Chondrocyte (in vitro differentiated cells): ENCODE data around the gene ANKK1. TPM values are rescaled to one million over a fixed set of nuclear protein-coding genes. Genes with fewer than 3 reads are reported as not detected.

Experiments
- DNase-seq: peaks from one replicate; pipeline ENCODE4 v3.0.0; 2021; ENCODE audit warnings: mixed read lengths, low spot score
- H3K27ac Mint-ChIP-seq: one replicate; pipeline ENCODE4 v1.8.0; 2021; ENCODE audit warnings: mild to moderate bottlenecking, moderate library complexity, mixed read lengths; ENCODE audit not compliant: unreplicated experiment
- H3K27me3 Mint-ChIP-seq: 2 replicates; pipeline ENCODE4 v1.8.0; 2021; ENCODE audit warnings: low read depth, mixed read lengths
- H3K36me3 Mint-ChIP-seq: 2 replicates; pipeline ENCODE4 v1.8.0; 2021; ENCODE audit warnings: low read depth, mixed read lengths
- H3K4me1 Mint-ChIP-seq: 2 replicates; pipeline ENCODE4 v1.8.0; 2021; ENCODE audit warnings: low read depth, mild to moderate bottlenecking, mixed read lengths
- H3K4me3 Mint-ChIP-seq: one replicate; pipeline ENCODE4 v1.8.0; 2021; ENCODE audit warnings: mild to moderate bottlenecking, moderate library complexity, mixed read lengths; ENCODE audit not compliant: unreplicated experiment
- H3K9me3 Mint-ChIP-seq: 2 replicates; pipeline ENCODE4 v1.8.0; 2021; ENCODE audit warnings: low read depth, mixed read lengths
- total RNA-seq: library from RNA; stranded (reverse); gene quantifications from 3 replicates; pipeline ENCODE4 v1.2.1, GENCODE V29; 2021
- TF ChIP-seq, protein P1 (sequence below): fragments of 200-600 bp; sonication (generic); IDR thresholded peaks from 2 replicates; pipeline ENCODE4 v1.5.0; 2021; ENCODE audit warnings: antibody characterized with exemption, mild to moderate bottlenecking, moderate library complexity

Gene ANKK1
- total RNA-seq, 1 donor from 2014 or later = not detected

DNA sequence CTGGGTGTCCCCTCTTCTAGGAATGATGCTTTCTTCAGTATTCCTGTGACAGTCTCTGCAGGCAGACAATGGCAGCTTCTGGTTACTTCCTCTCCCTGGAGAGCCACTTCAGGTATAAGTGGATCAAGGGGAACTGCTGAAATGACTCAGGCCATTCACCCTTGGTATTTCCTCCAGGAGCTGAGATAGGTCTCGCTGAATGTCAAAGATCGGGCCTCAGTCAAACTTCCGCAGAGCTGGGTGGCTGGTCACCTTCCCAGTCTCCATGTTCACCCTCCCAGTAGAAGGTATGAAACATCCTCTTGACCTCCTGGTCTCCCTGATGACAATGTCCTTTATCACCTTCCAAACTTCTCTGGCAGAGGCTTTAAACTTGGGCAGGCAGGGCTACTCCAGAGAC lies 1.8 kb upstream of the ANKK1 start:
- Mint-ChIP-seq H3K9me3 (no peaks in the 10 kb centered on the region), H3K4me3 (no peak overlapping the region), H3K4me1 (peaks cover 6% of the 10 kb centered on the region), H3K27ac (no peak overlapping the region), H3K27me3 (peaks cover 3% of the 10 kb centered on the region), H3K36me3 (no peaks in the 10 kb centered on the region)
- TF ChIP-seq, protein P1, sequence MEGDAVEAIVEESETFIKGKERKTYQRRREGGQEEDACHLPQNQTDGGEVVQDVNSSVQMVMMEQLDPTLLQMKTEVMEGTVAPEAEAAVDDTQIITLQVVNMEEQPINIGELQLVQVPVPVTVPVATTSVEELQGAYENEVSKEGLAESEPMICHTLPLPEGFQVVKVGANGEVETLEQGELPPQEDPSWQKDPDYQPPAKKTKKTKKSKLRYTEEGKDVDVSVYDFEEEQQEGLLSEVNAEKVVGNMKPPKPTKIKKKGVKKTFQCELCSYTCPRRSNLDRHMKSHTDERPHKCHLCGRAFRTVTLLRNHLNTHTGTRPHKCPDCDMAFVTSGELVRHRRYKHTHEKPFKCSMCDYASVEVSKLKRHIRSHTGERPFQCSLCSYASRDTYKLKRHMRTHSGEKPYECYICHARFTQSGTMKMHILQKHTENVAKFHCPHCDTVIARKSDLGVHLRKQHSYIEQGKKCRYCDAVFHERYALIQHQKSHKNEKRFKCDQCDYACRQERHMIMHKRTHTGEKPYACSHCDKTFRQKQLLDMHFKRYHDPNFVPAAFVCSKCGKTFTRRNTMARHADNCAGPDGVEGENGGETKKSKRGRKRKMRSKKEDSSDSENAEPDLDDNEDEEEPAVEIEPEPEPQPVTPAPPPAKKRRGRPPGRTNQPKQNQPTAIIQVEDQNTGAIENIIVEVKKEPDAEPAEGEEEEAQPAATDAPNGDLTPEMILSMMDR = no peak
- DNase-seq = no peak

DNA sequence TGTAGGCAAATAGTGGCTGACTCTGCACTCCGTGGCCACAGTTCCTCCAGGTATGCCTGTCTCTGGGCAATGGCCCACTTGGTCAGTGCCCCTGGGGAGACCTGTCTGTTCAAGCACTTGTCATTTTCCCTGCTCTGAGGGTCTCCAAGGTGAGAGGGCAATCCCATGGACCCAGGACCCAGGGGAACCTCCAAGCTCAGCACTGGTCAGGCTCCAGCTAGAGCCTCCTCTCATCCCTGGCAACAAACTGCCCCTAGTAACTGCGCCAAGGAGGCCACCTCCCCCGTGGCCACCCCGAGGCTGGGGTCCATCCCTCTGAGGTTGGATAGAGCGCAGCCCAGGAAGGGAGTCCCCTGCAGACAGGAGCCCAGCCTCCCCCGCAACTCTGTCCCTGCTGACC lies 713 bp upstream of the ANKK1 start:
- no peak overlapping the region for H3K4me3 Mint-ChIP-seq
- TF ChIP-seq, protein P1 = no peak
- peaks cover 6% of the 10 kb centered on the region for H3K4me1 Mint-ChIP-seq
- no peaks in the 10 kb centered on the region for H3K36me3 Mint-ChIP-seq
- DNase-seq = no peak
- peaks cover 3% of the 10 kb centered on the region for H3K27me3 Mint-ChIP-seq
- H3K9me3 Mint-ChIP-seq = no peaks in the 10 kb centered on the region
- H3K27ac Mint-ChIP-seq = no peak overlapping the region

DNA sequence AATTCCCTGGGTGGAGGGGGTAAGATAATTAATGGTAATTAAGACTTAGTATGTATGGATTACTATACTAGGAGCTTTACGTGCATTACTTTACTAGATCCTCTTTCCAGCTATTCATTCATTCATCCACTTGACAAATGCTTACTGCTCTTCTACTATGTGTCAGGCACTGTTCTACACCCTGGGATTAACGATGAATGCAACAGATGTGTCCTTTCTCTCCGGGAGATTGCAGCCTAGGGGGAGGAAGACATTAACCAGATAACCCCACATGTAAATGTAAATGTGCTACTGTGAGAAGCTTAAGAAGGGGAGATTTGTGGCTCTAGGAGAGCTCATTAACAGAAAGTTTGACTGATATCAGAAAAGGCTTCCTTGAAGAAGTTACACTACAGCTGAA lies 1.7 kb downstream of the ANKK1 start:
- Mint-ChIP-seq H3K9me3 (no peaks in the 10 kb centered on the region), H3K4me3 (no peak overlapping the region), H3K36me3 (no peaks in the 10 kb centered on the region), H3K27me3 (peaks cover 11% of the 10 kb centered on the region), H3K4me1 (peaks cover 6% of the 10 kb centered on the region), H3K27ac (no peak overlapping the region)
- no peak for DNase-seq
- TF ChIP-seq, protein P1 = no peak

DNA sequence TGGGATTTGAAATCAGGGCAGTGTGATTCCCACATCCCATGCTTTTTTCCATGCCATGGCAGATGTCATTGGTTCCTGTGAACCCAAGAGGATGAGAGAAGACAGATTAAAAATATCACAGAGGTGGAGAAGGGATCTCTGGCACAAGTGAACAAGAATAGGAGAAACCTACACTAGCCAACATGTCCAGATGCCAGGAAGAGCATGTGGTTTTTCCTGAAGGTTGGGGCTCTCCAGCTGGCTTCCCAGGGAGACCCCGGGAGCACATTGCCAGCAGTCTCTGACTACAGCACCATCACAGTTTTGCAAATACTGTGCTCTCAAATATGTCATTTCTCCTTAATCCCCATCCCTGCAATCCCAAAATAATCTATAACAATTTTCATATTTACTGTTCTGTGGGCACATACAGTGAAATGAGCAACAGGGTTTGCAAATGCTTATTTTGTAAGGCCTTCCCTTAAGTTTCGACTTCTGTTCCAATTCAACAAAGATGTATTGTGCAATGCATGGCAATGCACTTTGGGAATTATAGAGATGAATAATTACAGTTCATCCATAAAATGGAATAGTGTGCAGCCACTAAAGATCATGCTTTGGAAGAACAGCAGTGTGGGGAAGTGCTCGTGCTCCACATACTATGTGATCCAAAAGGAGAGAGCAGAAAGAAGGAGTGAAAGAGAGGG lies 4.8 kb downstream of the ANKK1 start:
- no peaks in the 10 kb centered on the region for H3K9me3 Mint-ChIP-seq
- H3K36me3 Mint-ChIP-seq = no peaks in the 10 kb centered on the region
- H3K4me1 Mint-ChIP-seq = no peaks in the 10 kb centered on the region
- H3K4me3 Mint-ChIP-seq = no peak overlapping the region
- H3K27ac Mint-ChIP-seq = no peak overlapping the region
- no peak for DNase-seq
- TF ChIP-seq, protein P1 = no peak
- H3K27me3 Mint-ChIP-seq = peaks cover 11% of the 10 kb centered on the region

DNA sequence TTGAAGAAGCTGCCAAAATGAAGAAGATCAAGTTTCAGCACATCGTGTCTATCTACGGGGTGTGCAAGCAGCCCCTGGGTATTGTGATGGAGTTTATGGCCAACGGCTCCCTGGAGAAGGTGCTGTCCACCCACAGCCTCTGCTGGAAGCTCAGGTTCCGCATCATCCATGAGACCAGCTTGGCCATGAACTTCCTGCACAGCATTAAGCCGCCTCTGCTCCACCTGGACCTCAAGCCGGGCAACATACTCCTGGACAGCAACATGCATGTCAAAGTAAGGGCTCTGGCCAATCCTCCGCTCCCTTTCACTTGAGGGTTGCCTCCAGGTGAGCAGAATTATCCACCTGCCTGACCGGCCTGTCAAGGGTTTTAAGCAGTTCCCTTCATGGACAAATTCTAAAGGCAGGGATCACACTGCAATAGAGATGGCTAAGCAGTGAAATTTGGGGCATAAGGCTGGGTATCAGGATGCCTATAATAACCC lies 6.0 kb downstream of the ANKK1 start:
- TF ChIP-seq, protein P1 = no peak
- no peaks in the 10 kb centered on the region for H3K4me1 Mint-ChIP-seq
- no peak overlapping the region for H3K27ac Mint-ChIP-seq
- no peak for DNase-seq
- peaks cover 11% of the 10 kb centered on the region for H3K27me3 Mint-ChIP-seq
- no peaks in the 10 kb centered on the region for H3K9me3 Mint-ChIP-seq
- no peaks in the 10 kb centered on the region for H3K36me3 Mint-ChIP-seq
- H3K4me3 Mint-ChIP-seq = no peak overlapping the region
